Measurements from ENCODE around the gene CD63.

GRCh38 chr12:55695349-55695748 lies 33.5 kb downstream of the CD63 start:
- TF ChIP-seq CTCF (IDR thresholded peaks at IDR 0.05) (no peak), POLR2A (IDR thresholded peaks at IDR 0.05) (no peak)

Data from adrenal gland (tissue), 5 donors.